Right lung (tissue), 5 donors: ENCODE data around the gene EXOC1L. TPM values are rescaled to one million over a fixed set of nuclear protein-coding genes. Genes with fewer than 3 reads are reported as not detected.

ENCODE experiments used
- DNase-seq, 2 donors: peaks; one replicate each; pipeline ENCODE4 v3.0.0-alpha.2; 2013
- polyA plus RNA-seq, 5 donors: library from polyadenylated mRNA; unstranded; fragments of 120-200 nt; gene quantifications; one replicate each; pipeline versions ENCODE4 v1.2.1 to v1.2.3, GENCODE V29; 2013; ENCODE audit warnings: inconsistent platforms in 1 of 5, low replicate concordance in 1 of 5; ENCODE audit not compliant: insufficient read length in 5 of 5, insufficient read depth in 1 of 5

The EXOC1L gene
- polyA plus RNA-seq, 5 donors = 0.21 to 0.52 TPM; not detected in 3

GRCh38 chr4:55880652-55881280, 61.2 kb downstream of the EXOC1L start:
- no peak for DNase-seq

GRCh38 chr4:55884093-55884850, 64.7 kb downstream of the EXOC1L start:
- no peak for DNase-seq

GRCh38 chr4:55884851-55885219, 65.2 kb downstream of the EXOC1L start:
- DNase-seq = no peak

Other genes with a start within 250 kb of the EXOC1L start
- under 1 TPM in 1 of 5 donors, not detected in 4; 0.36 TPM for gene PDCL2, start 227.5 kb upstream of the EXOC1L start, polyA plus RNA-seq
- gene NMU, start 183.5 kb upstream of the EXOC1L start, polyA plus RNA-seq = 10 to 100 TPM in 1 of 5 donors, 1 to 10 TPM in 4; 4.1 to 33.3 (median 6.1) TPM
- 10 to 100 TPM; 36.6 to 64.0 (median 51.3) TPM for gene EXOC1, start 33.9 kb downstream of the EXOC1L start, polyA plus RNA-seq
- 10 to 100 TPM; 10.1 to 22.9 (median 18.6) TPM for gene CEP135, start 129.2 kb downstream of the EXOC1L start, polyA plus RNA-seq